HG03460 (cell line): Measurements from ENCODE around the gene CNTNAP2.

ENCODE experiments used
- ATAC-seq: cut with Tn5 transposase; IDR thresholded peaks from one replicate; pipeline ENCODE4 v1.9.1; 2021; ENCODE audit not compliant: unreplicated experiment

The CNTNAP2 gene

GRCh38 chr7:147878912-147879661 is 1762.5 kb downstream of the CNTNAP2 start:
- no peak for ATAC-seq

- no peak for ATAC-seq
Measured at GRCh38 chr7:147885869-147886268, 1769.3 kb downstream of the CNTNAP2 start.

GRCh38 chr7:147894271-147894670 is 1777.7 kb downstream of the CNTNAP2 start:
- no peak for ATAC-seq

GRCh38 chr7:147896121-147896520 is 1779.5 kb downstream of the CNTNAP2 start:
- ATAC-seq, result no peak

GRCh38 chr7:147903536-147904218 is 1787.1 kb downstream of the CNTNAP2 start:
- ATAC-seq, result no peak

GRCh38 chr7:147904219-147904576 is 1787.6 kb downstream of the CNTNAP2 start:
- ATAC-seq, result no peak

- ATAC-seq, result no peak
Measured at GRCh38 chr7:147909431-147910148, 1793.0 kb downstream of the CNTNAP2 start.

GRCh38 chr7:147911201-147911601 is 1794.6 kb downstream of the CNTNAP2 start:
- no peak for ATAC-seq

GRCh38 chr7:147912291-147912690 is 1795.7 kb downstream of the CNTNAP2 start:
- ATAC-seq, result no peak

GRCh38 chr7:147912946-147913638 is 1796.5 kb downstream of the CNTNAP2 start:
- ATAC-seq, result no peak

- ATAC-seq, result no peak
Measured at GRCh38 chr7:147915781-147916180, 1799.2 kb downstream of the CNTNAP2 start.

- ATAC-seq, result no peak
Measured at GRCh38 chr7:147916573-147916972, 1800.0 kb downstream of the CNTNAP2 start.

GRCh38 chr7:147923841-147924240 is 1807.2 kb downstream of the CNTNAP2 start:
- no peak for ATAC-seq

- no peak for ATAC-seq
Measured at GRCh38 chr7:147937428-147937827, 1820.8 kb downstream of the CNTNAP2 start.

- no peak for ATAC-seq
Measured at GRCh38 chr7:147941381-147941780, 1824.8 kb downstream of the CNTNAP2 start.

GRCh38 chr7:147944321-147944720 is 1827.7 kb downstream of the CNTNAP2 start:
- ATAC-seq, result no peak

- ATAC-seq, result no peak
Measured at GRCh38 chr7:147952918-147953317, 1836.3 kb downstream of the CNTNAP2 start.

- ATAC-seq, result no peak
Measured at GRCh38 chr7:147968046-147968610, 1851.5 kb downstream of the CNTNAP2 start.

GRCh38 chr7:147971606-147972110 is 1855.1 kb downstream of the CNTNAP2 start:
- no peak for ATAC-seq

GRCh38 chr7:147978201-147978600 is 1861.6 kb downstream of the CNTNAP2 start:
- ATAC-seq, result no peak

GRCh38 chr7:147978651-147979050 is 1862.0 kb downstream of the CNTNAP2 start:
- no peak for ATAC-seq
